PC-9 (cell line): ENCODE data around the gene DRD2.

Source experiments
- CTCF ChIP-seq: fragments of 200-600 bp; sonication (generic); conservative IDR thresholded peaks from 2 replicates; pipeline ENCODE4 v1.6.1; 2017; ENCODE audit warnings: mixed run types, antibody characterized with exemption, mild to moderate bottlenecking, moderate library complexity
- EZH2 ChIP-seq: fragments of 200-600 bp; sonication (generic); IDR thresholded peaks from 2 replicates; pipeline ENCODE4 v1.8.0; 2017; ENCODE audit warnings: antibody characterized with exemption, low read depth

- TF ChIP-seq CTCF = no peak
- no peak for TF ChIP-seq EZH2
Observed at GRCh38 chr11:113496026-113496651, 20.9 kb upstream of the DRD2 start.
